ENCODE results near the gene IRS1.

IRS1 gene

DNA sequence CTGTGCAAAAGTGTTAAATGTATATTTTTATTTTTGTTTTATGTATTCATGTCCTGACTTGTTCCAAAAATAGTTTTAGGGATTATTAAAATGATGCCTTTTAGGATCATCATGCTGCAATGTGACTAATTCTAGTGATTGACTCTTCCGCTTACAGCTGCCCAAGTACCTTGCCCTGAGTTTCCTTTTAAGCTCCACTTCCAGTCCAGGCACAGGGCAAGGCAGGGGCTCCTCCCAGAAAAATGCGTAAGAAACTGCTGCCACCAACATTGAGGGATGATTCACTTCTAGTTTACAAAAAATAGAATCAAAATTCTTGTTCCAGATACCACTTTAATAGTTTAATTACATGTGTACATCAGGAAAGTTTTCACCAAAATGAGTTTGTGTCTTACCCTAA, 116.4 kb downstream of the IRS1 start:
- no peak for TF ChIP-seq CTCF (conservative IDR thresholded peaks at IDR 0.05)
- no peak overlapping the region for H3K27ac ChIP-seq

Measured in C4-2B (cell line).